NCI-H82 (cell line): ENCODE measurements around the gene PDZRN3.
A peak's percentile ranks its signal among the peaks of the same experiment; 100 is the strongest.

Source experiments
- DNase-seq: peaks from one replicate; lab custom pipeline; 2025; lab: John Stamatoyannopoulos, UW

The PDZRN3 gene

DNA sequence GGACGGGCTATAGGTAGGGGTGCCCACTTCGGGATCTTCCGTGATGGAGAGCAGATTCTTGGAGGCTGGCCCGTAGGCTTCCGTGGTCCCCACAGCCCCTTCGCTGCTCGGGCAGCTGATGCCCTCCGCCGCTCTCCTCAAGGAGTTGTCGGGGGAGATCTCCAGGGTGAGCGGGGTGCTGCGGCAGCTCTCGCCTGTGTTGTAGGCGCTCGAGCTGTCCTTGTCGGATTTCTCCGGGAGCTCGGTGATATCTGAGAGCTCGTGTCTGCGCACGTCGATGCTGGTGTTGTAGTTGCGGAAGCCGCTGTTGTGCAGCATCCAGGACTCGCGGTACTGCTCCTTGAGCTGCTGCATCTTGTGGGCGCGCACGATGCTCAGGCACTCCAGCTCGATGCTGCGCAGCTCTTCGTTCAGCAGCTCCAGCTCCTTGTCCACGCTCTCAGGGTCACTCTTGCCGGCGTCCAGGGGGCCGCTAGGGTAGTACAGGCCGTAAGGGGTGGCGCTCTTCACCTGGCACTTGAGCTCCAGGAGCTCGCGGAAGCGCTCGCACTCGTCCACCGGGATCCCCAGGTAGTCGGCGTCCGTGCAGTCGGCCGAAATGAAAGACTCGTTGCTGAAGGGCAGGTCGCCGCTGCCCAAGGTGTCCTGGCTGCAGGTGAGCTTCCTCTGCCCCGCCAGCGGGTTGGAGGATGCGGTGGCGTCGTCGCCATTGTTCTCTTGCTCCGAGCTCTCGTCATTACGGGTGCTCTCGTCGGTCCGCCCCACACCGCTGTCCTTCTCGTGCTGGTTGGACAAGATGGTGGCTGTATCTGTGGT, 240.4 kb downstream of the PDZRN3 start:
- no peak for DNase-seq

DNA sequence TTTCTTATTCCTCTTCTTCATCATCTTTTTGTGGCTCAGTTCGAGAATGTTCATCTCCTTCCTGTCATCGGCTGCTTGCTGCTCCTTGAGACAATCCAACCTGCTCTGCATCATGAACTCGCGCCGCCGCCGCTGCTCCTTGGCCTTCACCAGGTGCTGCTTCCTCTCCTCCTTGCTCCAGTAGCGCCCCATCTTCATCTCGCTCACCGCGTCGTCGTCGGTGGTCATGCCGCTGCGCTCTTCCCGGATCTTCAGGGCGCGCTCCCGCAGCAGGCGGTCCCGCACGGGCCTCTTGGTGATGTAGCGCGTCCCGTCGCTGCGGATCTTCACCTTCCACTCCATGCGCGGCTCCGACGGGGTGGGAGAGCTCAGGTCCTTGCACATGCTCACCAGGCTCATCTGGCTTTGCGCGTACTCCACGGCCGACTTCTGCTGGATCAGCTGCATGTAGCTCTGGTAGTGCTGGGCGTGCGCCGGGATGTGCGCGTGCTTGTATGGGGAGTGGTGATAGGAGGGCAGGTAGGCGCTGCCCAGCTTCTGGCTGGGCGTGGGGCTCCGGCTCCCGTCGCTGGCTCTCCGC, 241.2 kb downstream of the PDZRN3 start:
- no peak for DNase-seq

- DNase-seq = no peak
Observed at GRCh38 chr3:73381551-73381950, 243.2 kb downstream of the PDZRN3 start.

- DNase-seq = no peak
Observed at GRCh38 chr3:73380735-73381532, 243.8 kb downstream of the PDZRN3 start.

DNA sequence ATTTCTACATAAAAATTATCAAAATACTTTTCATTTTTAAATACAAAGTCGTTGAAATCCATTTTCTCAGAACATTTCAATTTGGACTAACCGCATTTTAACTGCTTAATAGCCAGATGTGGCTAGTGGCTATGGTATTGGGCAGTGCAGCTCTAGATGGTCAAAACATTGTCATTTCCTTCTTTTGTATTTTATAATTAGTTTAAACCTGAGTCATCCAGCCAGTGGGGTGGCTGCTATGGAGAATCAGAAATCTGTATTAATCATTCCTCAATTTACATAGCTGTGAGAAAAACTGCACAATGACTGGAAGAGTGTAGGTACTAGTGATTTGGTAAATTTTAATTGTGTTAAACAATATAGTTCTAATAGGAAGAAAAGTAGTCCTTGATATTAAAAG, 245.3 kb downstream of the PDZRN3 start:
- no peak for DNase-seq

DNA sequence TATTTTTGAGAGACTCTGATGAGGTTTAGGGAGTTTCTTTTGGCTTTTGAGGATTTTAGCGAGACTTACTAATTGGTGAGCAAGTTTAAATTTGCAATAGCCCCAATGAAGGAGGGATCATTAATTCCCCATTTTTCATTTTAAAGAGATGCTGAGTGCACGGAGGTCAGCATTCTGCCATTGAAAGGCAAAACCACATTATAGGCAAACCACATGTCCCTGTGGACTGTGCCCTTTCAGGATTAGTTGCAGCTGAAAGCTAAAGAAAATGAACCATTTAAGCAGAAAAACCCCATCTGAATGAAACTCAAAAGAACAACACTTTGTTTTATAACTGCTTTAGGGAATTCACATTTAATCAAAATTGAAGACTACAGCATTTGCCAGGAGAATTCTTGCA, 246.5 kb downstream of the PDZRN3 start:
- DNase-seq = no peak

GRCh38 chr3:73365756-73366397, 258.9 kb downstream of the PDZRN3 start:
- no peak for DNase-seq

DNA sequence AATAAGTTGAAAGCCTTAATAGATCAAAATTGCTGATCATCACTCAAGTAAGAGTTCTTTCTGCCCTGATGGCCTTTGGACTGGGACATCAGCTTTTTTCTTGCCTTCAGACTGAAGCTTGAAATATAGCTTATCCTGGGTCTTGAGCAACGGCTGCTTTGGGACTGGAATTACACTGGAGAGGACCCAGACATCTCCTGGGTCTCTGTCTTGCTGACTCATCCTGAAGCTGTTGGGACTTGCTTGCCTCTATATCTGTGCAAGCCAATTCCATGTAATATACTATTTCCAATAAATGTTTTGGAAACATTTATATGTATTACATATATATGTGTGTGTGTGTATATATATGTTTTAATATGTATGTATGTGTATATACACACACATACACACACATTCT, 260.2 kb downstream of the PDZRN3 start:
- no peak for DNase-seq

- no peak for DNase-seq
Observed at GRCh38 chr3:73363093-73363492, 261.6 kb downstream of the PDZRN3 start.

DNA sequence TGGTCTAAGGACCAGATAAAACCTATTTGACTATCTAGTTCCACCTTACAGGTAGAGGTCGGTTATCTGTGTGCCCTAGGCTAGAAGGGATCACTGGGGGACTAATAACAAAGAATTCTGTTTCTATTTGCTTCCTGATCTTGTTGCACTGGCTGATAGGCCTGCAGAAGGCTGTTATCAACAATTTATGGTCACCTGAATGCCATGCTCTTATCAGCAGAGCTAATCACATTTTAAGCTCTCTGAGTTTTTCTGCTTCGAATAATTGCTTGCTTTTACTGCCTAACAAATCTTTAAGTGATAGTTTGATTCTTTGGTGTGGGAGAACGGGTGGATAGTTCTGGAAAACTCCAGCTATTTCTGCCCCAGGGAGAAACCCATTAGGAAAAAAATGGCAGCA, 263.1 kb downstream of the PDZRN3 start:
- no peak for DNase-seq

DNA sequence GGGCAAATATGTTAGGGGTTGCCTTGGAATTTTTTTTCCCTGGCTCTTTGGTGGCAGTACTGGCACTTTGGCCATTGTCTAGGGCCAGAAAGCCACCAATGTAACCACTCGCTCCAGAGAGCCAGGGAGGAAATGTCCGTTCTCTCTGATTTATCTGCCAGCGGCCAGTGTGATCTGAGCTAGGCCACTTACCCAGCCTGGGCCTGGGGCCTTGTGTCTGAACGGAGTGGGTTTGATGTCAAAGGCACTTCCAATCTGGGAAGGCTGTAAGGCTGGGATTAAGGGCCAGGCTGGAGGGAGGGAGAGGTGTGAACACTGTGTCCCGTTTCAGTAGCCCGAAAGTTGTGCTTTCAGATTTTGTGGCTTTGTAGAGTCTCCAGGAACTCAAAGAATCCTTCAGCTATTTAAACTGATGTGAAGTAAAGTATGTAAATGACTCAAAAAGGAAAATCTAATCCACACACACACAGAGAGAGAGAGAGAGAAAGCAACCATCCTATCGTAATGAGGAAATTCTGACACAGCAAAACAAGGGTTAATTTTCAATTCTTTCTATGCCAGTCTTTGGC, 271.0 kb downstream of the PDZRN3 start:
- DNase-seq = no peak

DNA sequence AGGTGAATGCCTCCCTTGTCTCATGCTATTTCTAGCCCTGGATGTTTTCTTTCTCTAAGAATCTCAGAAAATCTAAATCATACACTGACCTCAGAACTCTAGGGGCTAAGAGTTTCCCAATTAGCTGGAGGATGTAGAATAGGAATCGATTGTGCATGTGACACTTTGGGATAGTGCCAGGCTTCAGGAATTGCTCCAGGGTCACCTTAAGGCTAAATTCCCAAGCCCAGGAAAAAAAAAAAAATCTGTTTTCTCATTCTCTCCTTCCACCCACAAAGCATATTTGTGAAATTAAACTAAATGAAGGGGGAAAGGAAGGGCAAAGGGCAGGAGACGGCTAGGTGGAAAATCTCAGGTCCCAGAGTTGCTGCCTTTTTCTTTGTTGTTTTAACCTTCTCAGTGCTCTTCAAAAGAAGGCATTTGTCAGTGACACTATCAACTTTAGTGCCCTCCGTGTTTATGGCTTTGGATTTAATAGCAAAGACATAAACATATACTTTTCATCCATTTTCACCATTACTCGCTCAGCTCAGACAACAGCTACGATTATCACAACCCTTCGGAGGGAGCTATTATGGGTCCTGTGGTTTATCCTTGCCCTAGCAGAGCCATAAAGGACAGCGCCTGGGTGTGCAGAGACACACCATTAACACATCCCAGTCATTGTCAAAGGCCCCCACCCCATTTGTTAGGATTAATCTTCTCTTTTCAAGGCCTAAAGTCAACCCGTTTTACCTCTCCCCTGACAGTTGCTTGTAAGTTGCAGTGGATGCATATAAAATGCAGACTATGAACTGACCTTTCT, 271.7 kb downstream of the PDZRN3 start:
- no peak for DNase-seq

- no peak for DNase-seq
Observed at GRCh38 chr3:73351423-73352071, 273.2 kb downstream of the PDZRN3 start.

- DNase-seq = no peak
Observed at GRCh38 chr3:73350996-73351395, 273.7 kb downstream of the PDZRN3 start.

DNA sequence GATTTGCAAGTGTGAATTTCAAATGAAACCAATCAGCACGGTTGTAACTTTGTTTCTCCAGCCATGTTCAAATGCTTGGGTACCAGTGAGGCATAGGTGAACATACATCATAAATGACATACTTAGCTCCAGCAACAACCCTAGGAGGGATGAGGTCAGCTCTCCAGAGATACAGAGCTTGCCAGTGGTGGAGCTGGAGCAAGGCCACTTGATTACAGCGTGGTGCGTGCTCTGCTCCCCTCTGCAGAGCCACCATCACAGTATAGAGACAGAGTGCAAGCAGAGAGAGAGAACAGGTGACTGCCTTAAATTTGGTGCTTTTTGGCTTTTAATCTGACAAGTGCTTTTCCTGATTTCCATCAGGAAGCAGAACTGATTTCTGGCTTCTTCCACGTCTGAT, 275.1 kb downstream of the PDZRN3 start:
- no peak for DNase-seq

- no peak for DNase-seq
Observed at GRCh38 chr3:73342077-73342476, 282.7 kb downstream of the PDZRN3 start.

DNA sequence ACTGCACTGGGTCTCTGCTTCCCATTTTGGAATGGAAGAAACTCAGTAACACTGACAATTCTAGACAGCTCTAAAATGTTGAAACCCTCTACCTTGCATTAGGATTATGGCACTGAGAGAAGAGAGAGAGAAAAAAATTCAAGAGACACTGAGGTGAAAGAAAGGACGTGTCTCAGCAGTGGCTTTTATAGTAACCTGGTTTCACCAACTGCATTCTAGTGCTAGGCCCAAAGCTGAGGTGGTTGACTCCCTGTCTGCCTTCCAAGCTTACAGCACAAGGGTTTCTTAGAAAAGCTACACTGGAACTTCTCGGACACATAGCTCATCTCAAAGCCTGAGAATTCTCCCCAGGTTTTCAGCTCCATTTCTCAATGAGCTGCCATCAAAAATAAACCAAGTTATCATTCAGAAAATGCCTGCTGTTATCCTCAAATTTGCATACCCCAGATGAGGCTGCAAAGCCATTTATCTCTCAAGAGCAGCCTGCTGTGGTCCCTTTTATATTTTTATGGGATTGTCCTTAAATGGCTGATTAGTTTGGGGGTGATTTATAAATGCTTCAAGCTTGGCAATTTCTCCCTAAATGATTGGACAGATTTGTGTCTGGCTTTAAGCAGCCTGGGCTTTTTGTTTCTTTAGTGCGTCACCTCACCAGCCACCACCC, 283.3 kb downstream of the PDZRN3 start:
- peak; percentile 35 for DNase-seq

- DNase-seq = no peak
Observed at GRCh38 chr3:73332558-73332957, 292.2 kb downstream of the PDZRN3 start.
